GM12892 (cell line): ENCODE data around the gene CLDN4.
"Not testable (repeated sequence)": the region's sequence is repeated elsewhere in the genome, so short reads cannot be mapped to it uniquely, and the experiment has no call there.

ENCODE experiments used
- POLR2A ChIP-seq: IDR thresholded peaks from 2 replicates; pipeline ENCODE4 v1.6.1; 2011; ENCODE audit warnings: low read depth, low read length, control low read depth
- POLR2AphosphoS5 ChIP-seq: IDR thresholded peaks from 2 replicates; pipeline ENCODE4 v1.6.1; 2011; ENCODE audit warnings: low read depth, low read length, control low read depth
- TAF1 ChIP-seq: IDR thresholded peaks from 2 replicates; pipeline ENCODE4 v1.6.1; 2011; ENCODE audit warnings: low read depth, mild to moderate bottlenecking, control low read depth, low read length, borderline replicate concordance

DNA sequence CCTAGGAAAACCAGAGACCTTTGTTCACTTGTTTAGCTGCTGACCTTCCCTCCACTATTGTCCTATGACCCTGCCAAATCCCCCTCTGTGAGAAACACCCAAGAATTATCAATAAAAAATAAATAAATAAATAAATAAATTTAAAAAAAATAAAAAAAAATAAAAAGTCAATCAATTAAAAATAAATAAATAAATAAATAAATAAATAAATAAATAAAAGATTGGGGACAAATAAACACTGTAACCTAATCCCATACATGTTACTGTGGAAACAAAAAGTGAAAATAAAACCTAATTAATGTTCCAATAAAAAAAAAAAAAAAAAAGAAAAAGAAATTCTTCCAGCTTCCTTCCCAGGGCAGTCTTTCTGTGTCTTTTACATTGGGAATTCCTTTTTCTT is 6.4 kb downstream of the CLDN4 start:
- TF ChIP-seq POLR2A, POLR2AphosphoS5, TAF1: not testable (repeated sequence)
